Activated gamma-delta T cell treated with Interleukin-2 at 50 U/mL for 16 hours (primary cell): ENCODE measurements around the gene ZNF584.
"Not testable (repeated sequence)": the region's sequence is repeated elsewhere in the genome, so short reads cannot be mapped to it uniquely, and the experiment has no call there.

Source experiments
- DNase-seq: peaks from one replicate; pipeline ENCODE4 v3.0.0-alpha.2; 2020

Gene ZNF584

DNA sequence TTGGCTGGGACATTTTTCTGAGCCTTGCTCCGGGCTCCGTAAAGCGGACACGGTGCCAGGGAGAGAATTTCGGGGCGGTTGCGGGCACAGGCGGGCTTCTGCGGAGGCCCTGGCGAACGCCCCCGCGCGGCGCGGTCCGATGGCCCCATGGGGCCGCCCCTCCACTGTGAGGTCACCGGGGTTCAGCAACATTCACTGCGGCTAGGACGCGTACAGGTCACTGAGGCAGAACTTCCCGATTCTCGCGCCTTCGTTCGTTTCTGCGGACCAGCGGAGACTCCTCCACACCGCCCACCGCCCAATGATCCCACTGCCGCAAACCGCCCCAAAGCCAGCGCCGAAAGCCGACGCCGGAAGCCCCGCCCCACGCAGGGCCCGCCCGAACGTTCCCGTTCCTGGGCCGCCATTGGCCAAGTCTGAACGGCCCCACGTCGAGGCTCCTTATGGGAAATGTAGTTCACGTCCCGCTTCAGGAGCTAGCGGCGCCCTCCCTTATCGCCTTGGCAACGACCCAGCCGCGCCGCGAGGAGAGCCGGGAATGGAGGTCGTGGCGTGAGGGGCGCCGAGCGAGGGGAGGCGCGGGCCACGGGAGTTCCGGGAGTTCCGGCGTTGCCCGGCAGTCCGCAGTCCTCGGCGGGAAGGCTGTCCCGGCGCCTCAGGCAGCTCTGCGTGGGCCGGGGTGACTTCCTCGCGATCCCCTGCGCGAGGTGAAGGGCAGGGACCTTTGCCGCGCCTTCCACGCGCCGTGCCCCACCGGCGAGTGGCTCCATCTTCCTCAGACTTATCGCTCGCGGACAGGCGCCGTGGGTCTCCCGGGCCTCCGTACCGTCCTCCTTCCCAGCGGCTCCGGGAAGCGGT lies at the start of gene ZNF584:
Gene ZNF584 (plus strand): TSS at position 498 of the 858 bp plus-strand sequence. CDS start 499 bp downstream, outside the sequence.
- DNase-seq: peak; percentile 93

DNA sequence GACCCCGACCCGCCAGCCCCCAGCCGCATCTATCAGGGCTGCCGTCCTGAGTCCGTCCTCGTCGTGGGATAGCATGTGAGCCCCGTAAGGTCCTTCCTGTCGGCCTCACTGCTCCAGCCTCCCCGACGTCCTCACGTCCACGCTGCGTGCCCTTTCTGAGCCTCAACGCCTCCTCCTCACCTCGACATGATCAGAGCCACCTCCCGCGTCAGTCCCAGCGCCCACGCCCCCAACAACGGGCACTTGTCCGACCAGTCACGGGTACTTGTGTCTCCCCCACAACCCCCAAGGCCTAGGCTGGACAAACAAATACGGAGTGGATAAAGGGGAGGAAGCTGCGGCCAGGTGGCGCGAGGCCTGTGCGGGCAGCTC lies 46.6 kb upstream of the ZNF584 start:
- DNase-seq: peak; percentile 28

DNA sequence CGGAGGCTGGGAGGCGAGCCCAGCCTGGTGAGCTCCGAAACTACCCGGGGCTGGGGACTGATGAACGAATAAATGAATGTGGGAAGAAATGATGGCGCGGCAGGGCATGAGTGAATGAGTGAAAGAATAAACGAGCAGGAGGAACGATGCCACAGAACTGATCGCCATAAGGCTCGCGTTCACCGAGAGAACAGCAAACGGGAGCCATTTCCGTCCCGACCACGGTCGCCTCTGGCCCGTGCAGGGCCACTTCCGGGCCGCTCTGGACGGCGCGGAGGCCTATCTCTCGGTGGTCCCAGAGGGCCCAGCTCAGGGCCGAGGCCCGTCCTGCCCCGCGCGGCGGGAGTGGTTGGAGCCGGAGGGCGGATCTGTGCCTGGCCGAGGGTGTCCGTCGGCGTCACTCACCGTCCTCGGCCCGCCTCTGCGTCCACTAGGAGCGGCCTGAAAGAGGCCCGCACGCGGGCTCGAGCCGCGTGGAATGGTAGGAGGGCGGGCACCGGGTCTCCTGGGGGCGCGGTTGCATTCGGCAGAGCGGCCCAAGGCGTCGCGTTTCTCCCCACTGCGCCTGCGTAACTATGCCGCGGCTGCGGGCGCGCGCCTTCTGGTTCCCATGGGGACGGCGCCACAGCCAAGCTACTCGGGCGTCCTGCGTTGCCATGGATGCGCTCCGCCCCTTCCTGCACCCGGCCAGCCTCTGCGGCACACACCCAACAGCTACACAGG lies 46.0 kb upstream of the ZNF584 start, which contains the start of gene ZNF497:
Gene ZNF497 (minus strand): TSS at position 480 of the 723 bp plus-strand sequence. CDS start 5,116 bp downstream, outside the sequence.
- DNase-seq: peak; percentile 96

DNA sequence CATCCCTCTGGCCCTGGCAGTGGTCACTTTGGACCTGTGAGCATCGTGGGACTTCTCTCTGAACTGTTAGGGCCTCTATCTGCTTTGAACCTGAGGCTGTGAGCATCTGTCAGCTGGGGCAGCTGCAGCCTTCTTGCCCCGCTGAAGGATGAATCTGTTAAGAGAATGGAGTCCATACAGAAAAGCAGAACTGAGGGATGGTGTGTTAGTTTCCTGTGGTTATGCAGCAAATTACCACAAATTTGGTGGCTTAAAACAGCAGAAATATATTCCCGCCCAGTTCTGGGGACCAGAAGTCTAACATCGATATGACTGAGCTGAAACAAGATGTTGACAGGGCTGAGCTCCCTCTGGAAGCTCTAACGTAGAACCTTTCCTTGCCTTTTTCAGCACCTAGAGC lies 44.3 kb upstream of the ZNF584 start:
- DNase-seq: no peak

DNA sequence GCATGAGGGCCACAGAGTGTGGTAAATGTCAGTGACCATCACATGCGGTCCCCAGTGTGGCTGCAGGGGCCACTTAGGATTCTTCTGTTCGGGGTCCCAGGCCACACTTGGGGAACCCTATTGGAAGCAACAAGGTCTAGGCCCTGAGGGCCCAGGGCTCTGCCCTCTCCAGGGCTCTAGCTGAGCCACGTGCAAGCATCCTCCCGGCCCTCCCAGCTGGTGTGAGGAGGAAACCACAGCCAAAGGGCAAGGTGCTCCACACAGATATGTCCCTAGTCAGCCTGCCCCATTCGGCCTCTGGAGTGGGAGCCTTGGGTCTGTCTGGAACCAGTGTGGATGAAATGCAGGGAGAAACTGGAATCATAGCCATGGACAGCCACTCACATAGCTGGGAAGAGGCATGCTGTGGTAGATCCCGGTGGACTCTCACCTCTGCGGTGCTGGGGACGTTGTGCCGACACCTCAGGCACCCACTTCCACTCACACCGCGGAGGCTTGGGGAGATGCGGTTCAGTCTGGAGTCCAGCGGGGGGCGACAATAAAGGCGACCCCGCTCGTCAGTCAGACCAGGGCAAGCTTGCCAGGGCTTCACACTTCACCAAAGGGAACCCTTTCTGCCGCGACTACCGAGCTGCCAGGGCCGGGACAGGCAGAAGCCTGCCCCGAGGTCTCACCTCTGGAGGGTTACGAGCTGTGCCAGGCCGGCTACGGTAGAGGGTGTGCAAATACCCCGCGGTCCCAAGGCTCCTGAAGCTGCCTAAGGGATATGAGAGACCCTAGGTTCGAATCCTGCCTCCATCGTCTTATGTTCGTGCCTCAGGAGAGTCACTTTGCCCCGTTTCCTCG lies 41.6 kb upstream of the ZNF584 start:
- no peak for DNase-seq

DNA sequence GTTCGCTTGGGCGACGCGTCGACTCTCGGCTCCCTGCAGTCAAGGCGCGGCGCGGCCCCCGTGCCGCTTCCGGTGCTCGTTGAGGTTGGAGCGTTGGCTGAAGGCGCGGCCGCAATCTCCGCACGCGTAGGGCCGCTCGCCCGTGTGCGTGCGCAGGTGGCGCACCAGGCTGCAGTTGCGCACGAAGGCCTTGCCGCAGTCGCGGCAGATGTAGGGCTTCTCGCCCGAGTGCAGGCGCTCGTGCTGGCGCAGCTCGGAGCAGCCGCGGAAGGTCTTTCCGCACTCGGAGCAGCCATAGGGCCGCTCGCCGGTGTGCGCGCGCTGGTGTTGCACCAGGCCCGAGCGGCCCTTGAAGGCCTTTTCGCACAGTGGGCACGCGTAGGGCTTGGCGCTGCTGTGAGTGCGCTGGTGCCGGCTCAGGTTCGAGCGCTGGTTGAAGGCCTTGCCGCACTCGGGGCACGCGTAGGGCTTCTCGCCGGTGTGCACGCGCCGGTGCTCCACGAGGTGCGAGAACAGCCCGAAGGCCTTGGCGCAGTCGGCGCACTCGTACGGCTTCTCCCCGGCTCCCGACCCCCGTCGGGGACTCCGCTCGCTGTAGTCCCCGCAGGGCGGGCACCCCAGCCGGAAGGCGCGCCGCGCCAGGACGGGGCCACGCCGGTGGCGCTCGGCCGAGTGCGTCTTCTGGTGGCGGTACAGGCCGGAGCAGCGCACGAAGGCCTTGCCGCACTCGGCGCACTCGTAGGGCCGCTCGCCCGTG lies 40.6 kb upstream of the ZNF584 start:
- DNase-seq: no peak

DNA sequence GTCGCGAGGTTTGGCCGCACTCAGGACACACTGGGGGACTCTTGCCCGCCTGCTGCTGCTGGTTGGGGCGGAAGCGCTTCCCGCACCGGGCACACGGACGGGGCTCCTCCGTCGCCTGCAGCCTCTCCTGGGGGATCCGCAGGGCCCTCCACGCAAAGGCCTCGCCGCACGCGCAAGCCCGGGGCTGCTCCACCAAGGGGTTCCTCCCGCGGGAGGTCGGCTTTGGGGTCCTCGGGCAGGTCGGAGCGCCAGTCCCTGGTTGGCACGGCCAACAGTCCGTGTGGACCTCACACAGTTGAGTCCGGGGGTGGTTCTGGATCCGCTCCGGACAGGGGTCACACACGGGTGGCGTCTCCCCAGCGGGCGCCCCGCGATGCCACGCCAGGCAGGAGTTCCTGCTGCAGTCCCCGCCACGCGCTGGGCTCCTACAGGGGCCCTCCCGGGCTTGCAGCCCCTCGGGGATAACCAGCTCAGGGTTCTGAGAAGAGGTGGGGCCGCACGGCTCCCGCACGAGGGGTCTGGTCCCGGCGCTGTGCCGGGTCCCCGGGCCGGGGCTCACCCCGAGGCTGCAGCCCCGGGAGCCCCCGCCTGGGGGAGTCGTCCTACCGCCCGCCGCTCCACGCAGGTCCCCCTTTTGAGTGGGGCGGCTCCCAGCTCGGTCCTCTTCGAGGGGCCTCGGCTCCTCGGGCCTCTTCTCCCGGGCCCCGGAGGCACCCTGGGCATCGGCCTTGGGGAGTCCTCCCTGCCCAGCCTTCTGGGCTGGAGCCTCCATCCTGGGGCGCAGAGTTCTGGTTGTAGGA lies 39.7 kb upstream of the ZNF584 start:
- DNase-seq: no peak

DNA sequence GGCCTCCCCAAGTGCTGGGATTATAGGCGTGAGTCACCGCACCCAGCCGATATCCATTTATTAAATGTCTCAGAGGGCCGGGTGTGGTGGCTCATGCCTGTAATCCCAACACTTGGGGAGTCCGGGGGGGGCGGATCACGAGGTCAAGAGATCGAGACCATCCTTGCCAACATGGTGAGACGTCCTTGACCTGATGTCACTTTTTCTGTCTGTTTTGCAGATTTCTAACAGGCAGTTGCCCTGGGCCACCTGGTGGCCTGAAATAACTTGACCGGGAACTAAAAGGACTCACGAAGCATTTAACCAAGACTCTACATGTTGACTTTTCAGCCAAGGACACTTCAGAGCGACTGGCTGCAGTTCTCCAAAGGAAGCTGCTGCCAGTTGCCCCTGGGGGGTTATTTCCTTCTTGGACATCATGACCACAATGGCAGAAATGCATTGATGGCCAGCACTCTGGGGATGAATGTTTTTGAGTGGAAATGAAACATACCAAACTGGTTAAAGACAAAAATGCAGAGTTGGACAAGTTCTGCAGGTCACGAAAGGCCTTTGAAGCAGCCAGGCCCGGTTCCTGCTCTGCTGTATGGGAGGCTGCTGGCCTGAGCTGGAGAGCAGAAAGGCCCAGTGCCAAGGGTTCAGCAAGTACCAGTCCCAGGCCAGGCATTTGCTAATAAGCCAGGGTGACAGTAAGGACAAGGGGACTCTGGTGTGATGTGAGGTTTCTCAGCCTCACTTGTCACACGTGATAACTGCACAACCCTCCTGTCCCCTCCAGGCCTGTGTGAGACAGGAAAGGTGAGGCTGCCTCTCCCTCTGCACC lies 35.9 kb upstream of the ZNF584 start:
- DNase-seq: no peak

DNA sequence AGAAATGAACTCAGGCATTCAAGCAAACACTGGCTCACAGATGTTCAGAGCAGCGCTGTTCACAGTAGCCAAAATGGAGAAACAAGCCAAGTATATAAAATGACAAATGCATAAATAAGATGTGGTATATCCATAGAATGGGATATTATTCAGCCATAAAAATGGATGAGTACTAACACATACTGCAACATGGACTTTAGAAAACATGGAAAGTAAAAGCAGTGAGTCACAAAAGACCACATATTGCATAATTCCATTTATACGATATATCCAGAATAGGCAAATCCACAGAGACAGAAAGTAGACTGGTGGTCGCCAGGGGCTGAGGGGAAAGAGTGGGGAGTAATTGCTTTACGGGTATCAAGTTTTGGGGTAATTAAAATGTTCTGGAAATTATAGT lies 34.2 kb upstream of the ZNF584 start:
- DNase-seq: no peak

DNA sequence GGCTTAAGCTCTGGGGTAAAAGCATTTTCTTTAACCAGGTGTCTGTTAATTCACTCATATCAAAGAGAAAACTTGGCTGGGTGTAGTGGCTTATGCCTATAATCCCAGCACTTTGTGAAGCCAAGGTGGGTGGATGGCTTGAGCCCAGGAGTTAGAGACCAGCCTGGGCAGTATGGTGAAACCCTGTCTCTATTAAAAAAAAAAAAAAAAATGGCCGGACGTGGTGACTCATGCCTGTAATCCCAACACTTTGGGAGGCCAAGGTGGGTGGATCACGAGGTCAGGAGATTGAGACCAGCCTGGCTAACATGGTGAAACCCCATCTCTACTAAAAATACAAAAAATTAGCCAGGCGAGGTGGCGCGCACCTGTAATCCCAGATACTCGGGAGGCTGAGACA lies 31.7 kb upstream of the ZNF584 start:
- DNase-seq: not testable (repeated sequence)

DNA sequence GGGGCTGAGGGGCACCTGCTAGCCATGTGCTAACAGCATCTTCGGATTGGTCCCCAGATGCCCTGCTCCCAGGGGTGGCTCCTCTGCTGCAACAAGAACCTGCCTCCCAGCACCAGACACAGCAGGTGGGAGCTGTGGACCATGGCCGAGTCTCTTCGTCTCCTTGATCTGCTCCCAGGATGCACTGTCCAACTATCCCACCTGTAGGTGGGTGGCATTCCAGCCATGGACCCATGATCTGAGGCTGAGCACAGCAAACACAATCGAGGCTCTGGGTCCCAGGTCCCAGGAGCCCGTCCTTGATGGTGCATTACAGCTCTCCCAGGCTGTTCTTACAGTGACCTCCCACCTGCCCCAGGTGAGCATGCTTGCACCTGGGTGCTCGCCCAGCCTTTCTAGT lies 29.2 kb upstream of the ZNF584 start:
- no peak for DNase-seq

DNA sequence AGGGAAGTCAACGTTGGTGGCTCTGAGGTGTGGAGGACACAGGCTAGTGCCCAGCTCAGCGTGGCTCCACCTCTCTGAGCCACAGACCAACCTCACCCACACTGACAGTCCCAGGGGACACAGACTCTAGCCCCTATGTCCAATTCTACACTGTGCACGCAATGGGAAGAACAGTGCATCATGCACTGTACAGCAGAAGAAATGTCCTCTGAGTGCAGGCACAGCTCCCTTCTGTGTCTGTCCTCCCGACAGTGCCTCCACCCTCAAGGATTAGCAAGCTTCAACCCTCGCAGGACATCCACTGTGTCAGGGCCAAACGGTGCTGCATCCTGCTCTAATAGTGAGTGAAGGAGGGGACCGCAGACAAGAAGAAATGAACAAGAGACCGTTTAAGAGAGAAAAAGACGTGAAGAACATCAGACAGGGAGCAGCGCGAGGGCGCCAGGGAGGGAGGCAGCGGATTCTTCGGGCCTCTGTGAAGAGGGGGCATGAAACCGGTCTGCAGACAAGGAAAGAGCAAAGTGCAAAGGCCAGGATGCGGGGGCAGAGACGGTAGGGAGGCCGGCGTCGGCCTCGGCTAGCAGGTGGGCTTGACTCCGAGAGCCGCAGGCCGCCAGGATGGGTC lies 28.3 kb upstream of the ZNF584 start:
- DNase-seq: no peak

DNA sequence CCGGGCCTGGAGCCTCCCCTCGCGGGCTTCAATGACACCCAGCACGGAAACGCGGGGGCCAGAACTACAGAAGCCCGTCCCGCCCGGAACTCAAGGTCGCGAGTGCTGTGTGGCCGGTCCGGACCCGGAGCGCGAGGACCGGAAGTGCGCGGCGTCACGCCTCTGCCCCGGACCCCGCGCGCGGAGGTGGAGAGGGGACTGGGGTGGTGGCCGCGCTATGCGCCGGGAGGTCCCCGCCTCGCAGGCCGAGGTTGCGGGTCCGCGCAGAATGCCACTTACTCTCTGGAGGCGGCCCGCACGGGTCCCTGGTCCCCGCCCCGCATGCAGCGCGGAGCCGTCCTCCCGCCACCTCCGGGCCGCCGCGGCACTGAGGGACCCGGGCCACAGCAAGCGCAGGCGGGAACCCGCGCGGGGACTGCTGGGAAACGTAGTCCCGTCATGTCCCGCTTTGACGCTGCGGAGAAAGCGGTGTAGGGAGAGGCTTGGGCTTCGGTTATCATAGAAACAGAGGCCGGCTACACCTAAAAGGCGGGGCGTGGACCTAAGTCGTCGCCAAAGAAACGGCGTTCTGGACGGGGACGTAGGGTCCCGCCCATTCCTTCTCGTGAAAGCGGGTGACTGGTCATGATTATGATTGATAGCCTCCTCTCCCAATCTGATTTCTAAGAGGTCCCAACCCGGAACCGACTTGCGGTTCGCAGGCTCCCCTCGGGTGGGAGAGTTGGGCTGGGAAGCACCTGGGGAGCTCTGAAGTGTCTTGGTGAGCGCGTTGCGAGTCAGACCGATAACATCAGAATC lies 27.6 kb upstream of the ZNF584 start, which contains the start of gene ZNF837:
Gene ZNF837 (minus strand): TSS at position 369 of the 798 bp plus-strand sequence. CDS start 11,698 bp downstream, outside the sequence.
- DNase-seq: peak; percentile 97

DNA sequence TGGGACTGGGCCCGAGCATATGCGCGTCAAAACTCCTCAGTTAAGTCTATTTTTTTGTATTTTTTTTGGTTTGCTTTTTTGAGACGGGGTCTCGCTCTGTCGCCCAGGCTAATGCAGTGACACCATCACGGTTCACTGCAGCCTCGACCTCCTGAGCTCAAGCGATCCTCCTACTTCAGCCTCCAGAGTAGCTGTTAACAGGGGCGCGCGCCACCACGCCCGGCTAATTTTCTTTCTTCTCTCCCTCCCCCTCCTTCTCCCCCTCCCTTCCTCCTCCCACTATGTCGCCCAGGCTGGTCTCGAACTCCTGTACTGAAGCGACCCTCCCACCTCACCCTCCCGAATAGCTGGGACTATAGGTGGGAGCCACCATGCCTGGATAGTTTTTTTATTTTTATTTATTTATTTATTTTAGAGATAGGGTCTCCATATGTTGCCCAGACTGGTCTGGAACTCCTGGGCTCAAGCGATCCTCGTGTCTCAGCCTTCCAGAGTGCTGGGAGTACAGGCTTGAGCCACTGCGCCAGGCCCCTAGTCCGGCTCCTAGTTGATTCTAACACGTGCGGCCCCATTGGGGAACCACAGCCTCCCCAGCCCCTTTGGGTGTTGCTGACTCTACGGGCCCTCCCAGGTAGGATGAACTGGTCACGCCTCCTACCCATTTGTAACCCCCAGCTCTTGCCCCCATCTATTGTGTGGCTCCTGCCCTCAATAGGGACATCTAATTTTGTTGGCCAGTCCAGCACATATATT lies 26.8 kb upstream of the ZNF584 start:
- DNase-seq: no peak

DNA sequence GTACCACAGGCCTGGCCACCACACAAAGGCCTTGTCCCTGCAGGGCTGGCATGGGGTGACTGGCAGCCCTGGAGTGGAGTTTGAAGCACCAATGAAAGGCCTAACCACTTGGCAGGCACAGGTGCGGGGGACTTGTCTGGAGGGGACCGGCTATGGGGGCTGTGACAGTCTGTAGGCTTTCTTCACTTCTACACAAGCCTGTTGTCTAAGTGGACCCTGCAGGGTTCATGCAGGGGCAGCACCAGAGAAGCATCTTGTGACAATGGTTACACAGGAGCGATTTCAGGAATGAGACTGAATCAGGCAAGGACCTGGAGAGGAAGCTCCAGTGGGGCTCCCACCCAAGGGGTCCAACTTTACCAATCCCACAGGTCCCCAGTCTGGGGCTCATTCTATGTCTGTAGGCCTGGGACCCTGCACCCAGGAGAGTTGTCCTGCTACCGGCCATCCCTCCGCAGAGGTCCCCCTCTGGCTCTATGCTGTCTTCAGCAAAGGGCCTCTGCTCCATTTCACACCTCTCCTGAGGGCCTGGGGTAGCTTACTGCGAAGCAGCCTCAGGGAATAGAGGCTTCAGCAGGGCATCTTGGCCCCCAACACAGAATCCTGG lies 25.3 kb upstream of the ZNF584 start:
- no peak for DNase-seq

DNA sequence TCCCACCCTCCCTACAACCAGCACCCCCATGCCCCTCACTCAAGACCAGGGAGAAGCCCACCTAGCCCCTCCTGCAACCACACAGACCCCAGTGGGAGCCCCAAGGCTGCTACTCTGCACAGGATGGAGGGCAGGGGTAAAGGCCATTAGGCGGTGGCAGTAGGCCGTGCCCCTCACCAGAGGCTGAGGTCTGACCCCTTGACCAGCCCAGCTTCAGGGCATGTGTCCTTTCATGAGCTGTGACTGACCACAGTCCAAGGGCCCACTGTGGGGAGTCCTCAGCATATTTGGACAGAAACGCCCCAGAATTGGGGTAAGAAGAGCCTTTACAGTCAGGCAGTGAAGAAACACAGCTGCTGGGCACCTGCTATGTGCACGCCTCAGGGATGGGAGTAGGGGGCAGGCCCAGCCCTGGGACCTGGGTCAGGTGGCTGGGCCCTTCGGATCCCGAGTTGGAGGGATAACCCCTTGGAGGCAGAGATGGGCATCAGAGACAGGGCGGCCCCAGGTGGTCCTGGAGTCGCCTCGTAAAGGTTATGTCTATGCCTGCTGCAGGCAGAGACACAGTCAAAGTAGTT lies 23.0 kb upstream of the ZNF584 start:
- DNase-seq: no peak

DNA sequence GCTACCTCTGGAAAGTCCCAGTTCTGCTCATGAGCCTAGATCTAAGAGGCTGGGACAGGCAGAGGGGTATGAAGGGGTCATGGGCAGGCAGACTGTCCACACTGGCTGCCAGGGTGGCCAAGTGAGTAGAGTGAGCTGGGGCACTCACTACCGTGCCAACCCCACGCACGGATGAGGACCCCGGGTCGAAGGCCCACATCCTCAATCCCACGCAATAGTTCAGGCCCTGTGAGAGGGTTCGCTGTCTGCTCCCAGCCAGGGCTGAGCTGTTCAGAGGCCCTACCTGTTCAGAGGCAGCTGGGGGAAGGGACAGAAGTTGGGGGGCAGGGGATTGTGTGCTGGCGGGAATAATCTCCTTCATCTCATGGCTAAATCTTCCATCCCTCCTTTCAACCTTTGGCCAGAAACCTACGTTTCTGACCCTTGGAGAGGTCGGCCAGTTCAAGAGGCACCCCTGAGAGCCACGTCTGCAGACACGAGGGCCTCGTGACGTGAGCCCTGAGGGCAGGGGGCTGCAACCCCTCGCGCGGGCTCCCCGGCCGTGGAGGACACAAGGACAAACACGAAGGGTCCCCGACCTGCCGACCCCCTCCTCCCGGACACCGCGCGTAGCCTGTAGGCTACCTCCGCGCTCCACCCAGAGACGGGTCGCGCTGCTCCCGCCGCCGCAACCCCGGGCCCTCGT lies 22.4 kb upstream of the ZNF584 start:
- no peak for DNase-seq
